Fibroblast of lung (primary cell): ENCODE results near the gene TMED5. TPM values are rescaled to one million over a fixed set of nuclear protein-coding genes. Genes with fewer than 3 reads are reported as not detected.
"Not testable (repeated sequence)": the region's sequence is repeated elsewhere in the genome, so short reads cannot be mapped to it uniquely, and the experiment has no call there.

Experiments used
- DNase-seq, 2 donors: peaks; one replicate each; pipeline versions ENCODE4 v3.0.0 to v3.0.0-alpha.2; 2010; ENCODE audit warnings: low read depth in 2 of 2
- H2AFZ ChIP-seq: 2 replicates; pipeline ENCODE4 v1.5.1; 2012; ENCODE audit warnings: low read length, control low read depth, inconsistent platforms
- H3K27ac ChIP-seq: 2 replicates; pipeline ENCODE4 v1.5.1; 2011; ENCODE audit warnings: low read length, control low read depth; ENCODE audit not compliant: insufficient read depth
- H3K27me3 ChIP-seq: 2 replicates; pipeline ENCODE4 v1.5.1; 2011; ENCODE audit warnings: mild to moderate bottlenecking, low read length; ENCODE audit not compliant: control insufficient read depth, insufficient read depth
- H3K36me3 ChIP-seq: 2 replicates; pipeline ENCODE4 v1.5.1; 2011; ENCODE audit warnings: low read length; ENCODE audit not compliant: control insufficient read depth, insufficient read depth
- H3K4me1 ChIP-seq: 2 replicates; pipeline ENCODE4 v1.5.1; 2011; ENCODE audit warnings: low read length; ENCODE audit not compliant: control insufficient read depth, insufficient read depth; ENCODE audit errors: extremely low read depth
- H3K4me2 ChIP-seq: 2 replicates; pipeline ENCODE4 v1.5.1; 2011; ENCODE audit warnings: low read length, control low read depth; ENCODE audit not compliant: insufficient read depth; ENCODE audit errors: extremely low read depth
- H3K4me3 ChIP-seq, 4 experiments: fragments of 200-600 bp in 1 of 4; sonication (generic) in 1 of 4; replicated peaks in 1 of 4; 2 replicates each; pipeline ENCODE4 v1.5.1; 2011 to 2016; ENCODE audit warnings: low read length in 4 of 4, low read depth in 3 of 4, mild to moderate bottlenecking in 3 of 4, control low read depth in 2 of 4, inconsistent platforms in 1 of 4, mixed read lengths in 1 of 4; ENCODE audit not compliant: insufficient read depth in 1 of 4; ENCODE audit errors: control extremely low read depth in 1 of 4
- H3K79me2 ChIP-seq: 2 replicates; pipeline ENCODE4 v1.5.1; 2012; ENCODE audit warnings: mild to moderate bottlenecking, low read length, inconsistent platforms; ENCODE audit not compliant: control insufficient read depth, insufficient read depth
- H3K9ac ChIP-seq: 2 replicates; pipeline ENCODE4 v1.5.1; 2011; ENCODE audit warnings: mild to moderate bottlenecking, low read length, control low read depth; ENCODE audit not compliant: insufficient read depth
- H3K9me3 ChIP-seq: 2 replicates; pipeline ENCODE4 v1.5.1; 2012; ENCODE audit warnings: low read depth, low read length; ENCODE audit not compliant: control insufficient read depth, insufficient read depth
- H4K20me1 ChIP-seq: 2 replicates; pipeline ENCODE4 v1.5.1; 2011; ENCODE audit warnings: low read length; ENCODE audit not compliant: control insufficient read depth, insufficient read depth; ENCODE audit errors: extremely low read depth
- CTCF ChIP-seq, 2 donors: IDR thresholded peaks in 1 of 2; conservative IDR thresholded peaks in 1 of 2; 1 replicate in 1 of 2; 2 replicates in 1 of 2; pipeline ENCODE4 v1.5.1; 2011 to 2012; ENCODE audit warnings: low read length in 2 of 2, control low read depth in 1 of 2, inconsistent platforms in 1 of 2, low read depth in 1 of 2, mild to moderate bottlenecking in 1 of 2
- EZH2 ChIP-seq: IDR thresholded peaks from 2 replicates; pipeline ENCODE4 v1.5.1; 2012; ENCODE audit warnings: low read length, control low read depth, mild to moderate bottlenecking; ENCODE audit errors: missing control alignments
- polyA plus RNA-seq, 2 donors: library from polyadenylated mRNA; depleted of rRNA in 1 of 2; stranded (reverse) in 1 of 2; unstranded in 1 of 2; fragments of >200 nt; gene quantifications; 2 replicates each; pipeline ENCODE4 v1.2.1, GENCODE V29; 2011 to 2012; ENCODE audit warnings: missing spikeins in 1 of 2
- total RNA-seq: library from RNA; depleted of rRNA; stranded (reverse); fragments of >200 nt; gene quantifications from 2 replicates; pipeline ENCODE4 v1.2.1, GENCODE V29; 2014

TMED5 gene
- total and polyA plus RNA-seq, 2 donors (not counting 1 experiment from before 2014, with no cell fraction given), result 56.0 to 82.6 TPM

GRCh38 chr1:93172778-93173177 lies 7.4 kb downstream of the TMED5 start:
- no peak for TF ChIP-seq CTCF (conservative IDR thresholded peaks at IDR 0.05 in 1 of 2, IDR thresholded peaks at IDR 0.05 in 1 of 2; ENCODE audit: low read depth in 1 of 2, low read length in 2 of 2)
- TF ChIP-seq EZH2, result no peak
- no peaks in the 10 kb centered on the region for H3K27me3 ChIP-seq
- H2AFZ ChIP-seq, result no peak overlapping the region
- H3K4me3 ChIP-seq, result no peak overlapping the region
- H3K4me1 ChIP-seq, result no peaks in the 10 kb centered on the region
- no peak overlapping the region for H3K9ac ChIP-seq
- H3K79me2 ChIP-seq, result peaks cover 95% of the 10 kb centered on the region
- H3K9me3 ChIP-seq, result no peaks in the 10 kb centered on the region
- H4K20me1 ChIP-seq, result no peaks in the 10 kb centered on the region
- no peak overlapping the region for H3K27ac ChIP-seq
- no peaks in the 10 kb centered on the region for H3K36me3 ChIP-seq
- DNase-seq, result peak in 1 of 2 donors; percentile 49
- H3K4me2 ChIP-seq, result no peak overlapping the region

GRCh38 chr1:93171549-93172034 lies 8.6 kb downstream of the TMED5 start:
- no peaks in the 10 kb centered on the region for H3K27me3 ChIP-seq
- no peak overlapping the region for H2AFZ ChIP-seq
- no peak overlapping the region for H3K27ac ChIP-seq
- DNase-seq, result peak; percentile 10 to 34
- H3K79me2 ChIP-seq, result peaks cover 92% of the 10 kb centered on the region
- no peaks in the 10 kb centered on the region for H3K9me3 ChIP-seq
- H3K4me1 ChIP-seq, result no peaks in the 10 kb centered on the region
- H3K4me3 ChIP-seq, result no peak overlapping the region
- TF ChIP-seq EZH2 (no peak), CTCF (conservative IDR thresholded peaks at IDR 0.05 in 1 of 2, IDR thresholded peaks at IDR 0.05 in 1 of 2; ENCODE audit: low read depth in 1 of 2, low read length in 2 of 2) (no peak)
- H3K9ac ChIP-seq, result no peak overlapping the region
- H3K4me2 ChIP-seq, result peak overlapping the region; percentile 40
- H3K36me3 ChIP-seq, result no peaks in the 10 kb centered on the region
- H4K20me1 ChIP-seq, result no peaks in the 10 kb centered on the region

DNA sequence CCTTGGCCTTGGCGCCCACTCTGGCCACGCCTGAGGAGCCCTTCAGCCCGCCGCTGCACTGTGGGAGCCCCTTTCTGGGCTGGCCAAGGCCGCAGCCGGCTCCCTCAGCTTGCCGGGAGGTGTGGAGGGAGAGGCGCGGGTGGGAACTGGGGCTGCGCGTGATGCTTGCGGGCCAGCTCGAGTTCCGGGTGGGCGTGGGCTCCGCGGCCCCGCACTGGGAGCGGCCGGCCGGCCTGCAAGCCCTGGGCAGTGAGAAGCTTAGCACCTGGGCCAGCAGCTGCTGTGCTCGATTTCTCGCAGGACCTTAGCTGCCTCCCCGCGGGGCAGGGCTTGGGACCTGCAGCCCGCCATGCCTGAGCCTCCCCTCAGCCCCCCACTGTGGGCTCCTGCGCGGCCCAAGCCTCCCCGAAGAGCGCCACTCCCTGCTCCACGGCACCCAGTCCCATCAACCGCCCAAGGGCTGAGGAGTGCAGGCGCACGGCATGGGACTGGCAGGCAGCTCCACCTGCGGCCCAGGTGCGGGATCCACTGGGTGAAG lies 10.0 kb downstream of the TMED5 start:
- not testable (repeated sequence) for H3K27me3 ChIP-seq, H2AFZ ChIP-seq

More for the DNA sequence above, 10.0 kb downstream of the TMED5 start:
- H4K20me1 ChIP-seq, DNase-seq, H3K9ac ChIP-seq, H3K9me3 ChIP-seq, H3K36me3 ChIP-seq, H3K4me2 ChIP-seq, H3K4me3 ChIP-seq, H3K27ac ChIP-seq, H3K4me1 ChIP-seq: not testable (repeated sequence)
- H3K79me2 ChIP-seq, result peaks cover 84% of the 10 kb centered on the region
